ENCODE data around the gene RASGRP1. TPM values are rescaled to one million over a fixed set of nuclear protein-coding genes. Genes with fewer than 3 reads are reported as not detected.
"Not testable (repeated sequence)": the region's sequence is repeated elsewhere in the genome, so short reads cannot be mapped to it uniquely, and the experiment has no call there.

RASGRP1 gene
- total RNA-seq, 3 donors from 2014 or later (not counting 1 experiment from before 2014, with no cell fraction given) = 65.9 to 122 (median 96.5) TPM

GRCh38 chr15:38587214-38587613 lies 22.6 kb upstream of the RASGRP1 start:
- Histone ChIP-seq H3K4me1 (ENCODE audit: control insufficient read depth, insufficient read depth, low read length) (peaks cover 6% of the 10 kb centered on the region), H3K9me3 (ENCODE audit: control insufficient read depth, insufficient read depth, low read length) (no peaks in the 10 kb centered on the region), H3K27me3 (ENCODE audit: control insufficient read depth, insufficient read depth, low read length) (no peaks in the 10 kb centered on the region), H3K36me3 (ENCODE audit: control insufficient read depth, insufficient read depth, low read length) (no peaks in the 10 kb centered on the region), H3K27ac (ENCODE audit: low read length) (peak overlapping the region; percentile 53), H3K4me3 (ENCODE audit: low read length) (no peak overlapping the region)
- H3K27ac Mint-ChIP-seq = peak overlapping the region; percentile 29 to 38
- H3K4me1 Mint-ChIP-seq = peaks cover 18 to 23% of the 10 kb centered on the region in 2 donors
- peak in 1 of 2 donors; percentile 39 for DNase-seq
- H3K9me3 Mint-ChIP-seq = peaks cover 0 to 4% of the 10 kb centered on the region in 2 donors
- ATAC-seq = peak; percentile 35 to 65 (median 52)
- WGBS (ENCODE audit: insufficient coverage) = 46% methylated on average over 2 of the region's 6 CpGs
- H3K27me3 Mint-ChIP-seq (ENCODE audit: low read depth in 2 of 2) = no peaks in the 10 kb centered on the region
- H3K4me3 Mint-ChIP-seq = no peak overlapping the region
- no peaks in the 10 kb centered on the region for H3K36me3 Mint-ChIP-seq
- no peak for TF ChIP-seq CTCF (IDR thresholded peaks at IDR 0.05)
- intact Hi-C loops (cut with micrococcal nuclease) = no loop called here

- 90% methylated on average over 2 of the region's 2 CpGs for WGBS (ENCODE audit: insufficient coverage)
- H3K4me3 ChIP-seq (ENCODE audit: low read length); H3K27me3 Mint-ChIP-seq (ENCODE audit: low read depth in 2 of 2); H3K9me3 ChIP-seq (ENCODE audit: control insufficient read depth, insufficient read depth, low read length); DNase-seq; H3K27me3 ChIP-seq (ENCODE audit: control insufficient read depth, insufficient read depth, low read length); H3K4me1 ChIP-seq (ENCODE audit: control insufficient read depth, insufficient read depth, low read length); H3K36me3 Mint-ChIP-seq; H3K9me3 Mint-ChIP-seq; H3K27ac Mint-ChIP-seq; ATAC-seq; H3K4me3 Mint-ChIP-seq; H3K27ac ChIP-seq (ENCODE audit: low read length); intact Hi-C loops (cut with micrococcal nuclease); H3K36me3 ChIP-seq (ENCODE audit: control insufficient read depth, insufficient read depth, low read length): not testable (repeated sequence)
- peaks cover 18 to 23% of the 10 kb centered on the region in 2 donors for H3K4me1 Mint-ChIP-seq
Observed at GRCh38 chr15:38586005-38586404, 21.4 kb upstream of the RASGRP1 start.

GRCh38 chr15:38578626-38579025 lies 14.0 kb upstream of the RASGRP1 start:
- Histone ChIP-seq H3K4me1 (ENCODE audit: control insufficient read depth, insufficient read depth, low read length) (peaks cover 29% of the 10 kb centered on the region), H3K4me3 (ENCODE audit: low read length) (no peak overlapping the region), H3K27me3 (ENCODE audit: control insufficient read depth, insufficient read depth, low read length) (no peaks in the 10 kb centered on the region), H3K27ac (ENCODE audit: low read length) (no peak overlapping the region), H3K9me3 (ENCODE audit: control insufficient read depth, insufficient read depth, low read length) (no peaks in the 10 kb centered on the region), H3K36me3 (ENCODE audit: control insufficient read depth, insufficient read depth, low read length) (no peaks in the 10 kb centered on the region)
- Mint-ChIP-seq H3K27me3 (ENCODE audit: low read depth in 2 of 2) (peaks cover 0 to 3% of the 10 kb centered on the region in 2 donors), H3K27ac (peak overlapping the region; percentile 83 to 88), H3K4me1 (peaks cover 49 to 56% of the 10 kb centered on the region in 2 donors), H3K9me3 (peaks cover 0 to 2% of the 10 kb centered on the region in 2 donors), H3K4me3 (peak overlapping the region; percentile 78), H3K36me3 (no peaks in the 10 kb centered on the region)
- no peak for TF ChIP-seq CTCF (IDR thresholded peaks at IDR 0.05)
- intact Hi-C loops (cut with micrococcal nuclease) = loop anchor here (10.0 kb wide), 1 partner anchor 1046 kb away; no protein-coding TSS in a partner anchor
- 88% methylated on average over 3 of the region's 3 CpGs for WGBS (ENCODE audit: insufficient coverage)
- peak in 1 of 2 donors; percentile 52 for DNase-seq
- ATAC-seq = peak; percentile 41 to 52 (median 49)

GRCh38 chr15:38577424-38577987 lies 12.9 kb upstream of the RASGRP1 start:
- DNase-seq (no peak), ATAC-seq (no peak)
- Histone ChIP-seq H3K9me3 (ENCODE audit: control insufficient read depth, insufficient read depth, low read length) (no peaks in the 10 kb centered on the region), H3K36me3 (ENCODE audit: control insufficient read depth, insufficient read depth, low read length) (no peaks in the 10 kb centered on the region), H3K4me3 (ENCODE audit: low read length) (no peak overlapping the region), H3K27ac (ENCODE audit: low read length) (peak overlapping the region; percentile 77), H3K27me3 (ENCODE audit: control insufficient read depth, insufficient read depth, low read length) (no peaks in the 10 kb centered on the region), H3K4me1 (ENCODE audit: control insufficient read depth, insufficient read depth, low read length) (peaks cover 29% of the 10 kb centered on the region)
- intact Hi-C loops (cut with micrococcal nuclease) = loop anchor here (10.0 kb wide), 1 partner anchor 1047 kb away; no protein-coding TSS in a partner anchor
- 54% methylated on average over 7 of the region's 7 CpGs for WGBS (ENCODE audit: insufficient coverage)
- Mint-ChIP-seq H3K9me3 (no peaks in the 10 kb centered on the region), H3K4me3 (peak overlapping the region; percentile 78), H3K36me3 (no peaks in the 10 kb centered on the region), H3K27me3 (ENCODE audit: low read depth in 2 of 2) (peaks cover 0 to 3% of the 10 kb centered on the region in 2 donors), H3K4me1 (peaks cover 45 to 52% of the 10 kb centered on the region in 2 donors), H3K27ac (peak overlapping the region; percentile 83 to 88)
- TF ChIP-seq CTCF (IDR thresholded peaks at IDR 0.05) = no peak
